A673 (cell line): ENCODE measurements around the gene KIF3A. TPM values are rescaled to one million over a fixed set of nuclear protein-coding genes. Genes with fewer than 3 reads are reported as not detected.

Experiments
- BruUV-seq: library from RNA; stranded (reverse); fragments of 400-500 nt; replicated peaks from 2 replicates; lab custom pipeline; 2021; lab: Mats Ljungman, UMichigan
- CTCF ChIA-PET: fragments of 300-600 bp; sonication (Branson Sonifier 250); formaldehyde crosslinking; loops from one replicate; lab custom pipeline; 2022; ENCODE audit warnings: antibody characterized with exemption; lab: Charles Lee
- POLR2A ChIA-PET: fragments of 300-600 bp; sonication (Branson Sonifier 250); formaldehyde crosslinking; loops from one replicate; lab custom pipeline; 2022; ENCODE audit warnings: antibody characterized with exemption; ENCODE audit not compliant: low non-redundant PET; lab: Charles Lee
- DNase-seq: peaks from one replicate; pipeline ENCODE4 v3.0.0-alpha.2; 2015; ENCODE audit warnings: low spot score
- H3K27ac ChIP-seq: fragments of 200-600 bp; sonication (generic); 2 replicates; pipeline ENCODE4 v1.5.1; 2016; ENCODE audit warnings: mixed run types, low read depth, mild to moderate bottlenecking, mixed read lengths, antibody characterized with exemption, low read length; ENCODE audit not compliant: poor library complexity, severe bottlenecking
- H3K27me3 ChIP-seq: fragments of 200-600 bp; sonication (generic); replicated peaks from 2 replicates; pipeline ENCODE4 v1.6.1; 2017; ENCODE audit warnings: mixed run types, low read depth, mild to moderate bottlenecking, mixed read lengths, antibody characterized with exemption, low read length; ENCODE audit not compliant: insufficient read depth, poor library complexity
- H3K36me3 ChIP-seq: fragments of 200-600 bp; sonication (generic); 2 replicates; pipeline ENCODE4 v1.6.1; 2016; ENCODE audit warnings: mixed run types, mild to moderate bottlenecking, mixed read lengths, antibody characterized with exemption, low read length; ENCODE audit not compliant: insufficient read depth, poor library complexity, severe bottlenecking
- H3K4me1 ChIP-seq: fragments of 200-600 bp; sonication (generic); 2 replicates; pipeline ENCODE4 v1.6.1; 2017; ENCODE audit warnings: mixed run types, mild to moderate bottlenecking, mixed read lengths, antibody characterized with exemption, low read length; ENCODE audit not compliant: insufficient read depth, poor library complexity, severe bottlenecking
- H3K4me3 ChIP-seq: fragments of 200-600 bp; sonication (generic); 2 replicates; pipeline ENCODE4 v1.5.1; 2016; ENCODE audit warnings: low read depth, mixed run types, mild to moderate bottlenecking, mixed read lengths, low read length; ENCODE audit not compliant: poor library complexity, severe bottlenecking
- H3K9me3 ChIP-seq: fragments of 200-600 bp; sonication (generic); 2 replicates; pipeline ENCODE4 v1.6.1; 2016; ENCODE audit warnings: mixed run types, low read depth, mild to moderate bottlenecking, mixed read lengths, antibody characterized with exemption, low read length; ENCODE audit not compliant: poor library complexity, severe bottlenecking
- EZH2 ChIP-seq: fragments of 200-600 bp; sonication (generic); IDR thresholded peaks from 2 replicates; pipeline ENCODE4 v1.6.1; 2017; ENCODE audit warnings: borderline replicate concordance, low read depth, mild to moderate bottlenecking, mixed read lengths, antibody characterized with exemption, low read length; ENCODE audit not compliant: poor library complexity, severe bottlenecking
- intact Hi-C: fragments of 100-400 bp; cut with micrococcal nuclease; formaldehyde crosslinking; loops from one replicate; pipeline ENCODE4 v1.10.0; 2022; ENCODE audit not compliant: unreplicated experiment
- total RNA-seq: library from RNA; stranded (reverse); gene quantifications from 2 replicates; pipeline ENCODE4 v1.2.3, GENCODE V29; 2021
- TF ChIP-seq, protein P1 (sequence below): fragments of 300-800, 200-600 bp; sonication (generic); conservative IDR thresholded peaks from 2 replicates; pipeline ENCODE4 v1.5.1; 2017; ENCODE audit warnings: low read depth, mild to moderate bottlenecking, antibody characterized with exemption, low read length, moderate library complexity, mixed read lengths

Gene KIF3A
- total RNA-seq, 1 experiment from 2014 or later = 19.1 TPM

DNA sequence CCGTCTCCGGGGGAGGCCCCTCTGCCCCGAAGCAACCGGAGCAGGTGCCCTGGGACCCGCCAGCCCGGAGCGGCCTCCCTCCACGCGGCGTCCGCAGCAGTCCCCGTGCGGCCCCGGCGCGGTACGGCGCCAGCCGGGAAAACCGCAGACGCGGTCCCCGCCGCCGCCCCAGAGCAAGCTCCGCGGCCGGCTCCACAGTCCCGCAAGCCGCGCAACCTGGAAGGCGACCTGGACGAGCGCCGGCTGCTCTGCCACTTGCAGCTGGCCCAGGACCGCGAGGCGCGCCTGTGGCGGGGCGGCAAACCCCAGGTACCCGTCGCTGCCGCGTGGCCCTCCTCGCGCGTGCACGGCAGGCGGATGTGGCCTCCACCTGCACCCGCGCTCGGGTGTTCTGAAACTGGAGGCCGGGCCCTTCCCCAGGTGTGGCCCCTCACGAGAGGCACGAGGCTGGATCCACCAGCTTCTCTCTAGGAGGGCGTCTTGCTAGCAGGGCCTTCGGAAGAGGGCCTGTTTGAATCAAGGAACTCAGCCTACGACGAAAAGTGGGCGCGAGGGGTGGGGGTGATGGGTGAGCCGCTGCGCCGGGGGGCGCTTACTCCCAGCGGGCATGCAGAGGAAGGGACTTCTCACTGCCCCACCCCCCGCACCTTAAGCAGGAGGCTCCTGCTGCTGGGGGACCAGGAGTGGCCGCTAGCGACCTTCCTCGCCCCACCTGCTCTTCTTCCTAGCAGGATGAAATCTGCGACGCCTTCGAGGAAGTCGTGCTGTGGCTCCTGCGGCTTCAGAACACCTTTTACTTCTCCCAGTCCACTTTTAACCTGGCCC, 10.5 kb upstream of the KIF3A start:
- no peak for TF ChIP-seq EZH2
- TF ChIP-seq, protein P1, sequence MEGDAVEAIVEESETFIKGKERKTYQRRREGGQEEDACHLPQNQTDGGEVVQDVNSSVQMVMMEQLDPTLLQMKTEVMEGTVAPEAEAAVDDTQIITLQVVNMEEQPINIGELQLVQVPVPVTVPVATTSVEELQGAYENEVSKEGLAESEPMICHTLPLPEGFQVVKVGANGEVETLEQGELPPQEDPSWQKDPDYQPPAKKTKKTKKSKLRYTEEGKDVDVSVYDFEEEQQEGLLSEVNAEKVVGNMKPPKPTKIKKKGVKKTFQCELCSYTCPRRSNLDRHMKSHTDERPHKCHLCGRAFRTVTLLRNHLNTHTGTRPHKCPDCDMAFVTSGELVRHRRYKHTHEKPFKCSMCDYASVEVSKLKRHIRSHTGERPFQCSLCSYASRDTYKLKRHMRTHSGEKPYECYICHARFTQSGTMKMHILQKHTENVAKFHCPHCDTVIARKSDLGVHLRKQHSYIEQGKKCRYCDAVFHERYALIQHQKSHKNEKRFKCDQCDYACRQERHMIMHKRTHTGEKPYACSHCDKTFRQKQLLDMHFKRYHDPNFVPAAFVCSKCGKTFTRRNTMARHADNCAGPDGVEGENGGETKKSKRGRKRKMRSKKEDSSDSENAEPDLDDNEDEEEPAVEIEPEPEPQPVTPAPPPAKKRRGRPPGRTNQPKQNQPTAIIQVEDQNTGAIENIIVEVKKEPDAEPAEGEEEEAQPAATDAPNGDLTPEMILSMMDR = no peak
- no peak overlapping the region for H3K27ac ChIP-seq
- H3K36me3 ChIP-seq = no peaks in the 10 kb centered on the region
- no peaks in the 10 kb centered on the region for H3K9me3 ChIP-seq
- peak overlapping the region; percentile 59 for H3K4me3 ChIP-seq
- DNase-seq = no peak
- ChIA-PET POLR2A (no interaction called here), CTCF (interaction anchor here (0.7 kb wide), 1 partner anchor 80 kb away, joined by 3 read pairs; no protein-coding TSS in a partner anchor)
- peaks cover 8% of the 10 kb centered on the region for H3K27me3 ChIP-seq
- BruUV-seq = no TSS peak
- intact Hi-C loops = loop anchor here (2.0 kb wide), 1 partner anchor 73 kb away; no protein-coding TSS in a partner anchor
- H3K4me1 ChIP-seq = no peaks in the 10 kb centered on the region

DNA sequence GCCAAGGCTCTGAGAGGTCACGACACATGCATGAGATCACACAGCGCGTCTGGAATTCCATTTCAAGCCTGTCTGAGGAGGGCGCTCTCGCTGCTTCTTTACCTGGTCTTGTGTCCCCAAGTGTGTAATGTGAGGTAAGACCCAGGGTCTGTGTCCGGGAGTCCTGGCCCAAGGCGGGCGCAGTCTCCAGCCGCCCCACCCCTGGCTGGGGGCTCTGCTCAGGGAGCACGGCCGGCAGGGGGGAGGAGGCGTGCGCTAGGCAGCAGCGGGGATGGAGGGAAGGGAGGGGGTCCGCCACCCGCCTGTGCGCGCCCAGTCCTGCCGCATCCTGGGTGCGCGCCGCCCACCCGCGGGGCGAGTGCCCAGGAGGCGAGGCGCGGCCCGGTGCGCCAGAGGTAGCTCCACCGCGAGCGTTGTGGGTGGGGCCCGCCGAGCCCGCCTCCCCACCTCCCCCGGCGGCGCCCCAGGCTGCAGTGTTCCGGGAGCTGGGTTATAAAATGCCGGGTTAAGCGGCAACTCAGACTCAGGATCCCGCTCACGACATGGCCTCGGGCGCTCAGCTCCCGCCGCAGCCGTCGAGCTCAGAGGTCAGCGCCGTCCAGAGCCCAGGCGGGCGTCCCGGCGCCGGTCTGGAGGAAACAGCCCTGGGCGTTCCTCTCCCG, 9.7 kb upstream of the KIF3A start, which contains the start of gene CCNI2:
Gene CCNI2 (plus strand): TSS at position 473 of the 662 bp plus-strand sequence. CDS start 70 bp downstream, at position 543.
- no peaks in the 10 kb centered on the region for H3K9me3 ChIP-seq
- peak within 1 kb of the TSS; percentile 59 for H3K4me3 ChIP-seq
- POLR2A ChIA-PET = no interaction called here
- no peaks in the 10 kb centered on the region for H3K4me1 ChIP-seq
- intact Hi-C loops = loop anchor here (2.0 kb wide), 1 partner anchor 74 kb away; no protein-coding TSS in a partner anchor
- peaks cover 8% of the 10 kb centered on the region for H3K27me3 ChIP-seq
- peak; percentile 32 for DNase-seq
- no peak within 1 kb of the TSS for H3K27ac ChIP-seq
- TF ChIP-seq, protein P1 = peak; percentile 65
- no peak for TF ChIP-seq EZH2
- CTCF ChIA-PET = interaction anchor here (0.5 to 0.7 kb wide), 2 partner anchors 81 to 1212 kb away, joined by 3 to 7 read pairs; no protein-coding TSS in a partner anchor
- H3K36me3 ChIP-seq = no peaks in the 10 kb centered on the region
- no TSS peak for BruUV-seq

DNA sequence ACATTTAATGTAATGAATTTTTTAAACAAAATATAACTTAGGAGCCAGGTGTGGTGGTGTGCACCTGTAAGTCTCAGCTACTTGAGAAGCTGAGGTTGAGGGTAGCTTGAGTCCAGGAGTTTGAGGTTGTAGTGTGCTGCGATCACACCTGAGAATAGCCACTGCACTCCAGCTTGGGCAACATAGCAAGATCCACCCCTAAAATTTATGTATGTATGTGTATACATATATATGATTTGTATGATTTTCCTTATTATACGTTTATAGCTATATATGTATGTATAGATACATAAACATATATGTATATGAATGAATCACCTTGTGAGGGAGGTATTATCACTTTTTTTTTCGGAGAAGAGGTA, 9.2 kb upstream of the KIF3A start:
- peaks cover 8% of the 10 kb centered on the region for H3K27me3 ChIP-seq
- H3K36me3 ChIP-seq = no peaks in the 10 kb centered on the region
- CTCF ChIA-PET = no interaction called here
- H3K4me1 ChIP-seq = no peaks in the 10 kb centered on the region
- POLR2A ChIA-PET = no interaction called here
- no peaks in the 10 kb centered on the region for H3K9me3 ChIP-seq
- BruUV-seq = no TSS peak
- H3K27ac ChIP-seq = no peak overlapping the region
- peak overlapping the region; percentile 59 for H3K4me3 ChIP-seq
- no peak for DNase-seq
- no peak for TF ChIP-seq EZH2
- TF ChIP-seq, protein P1 = no peak
- intact Hi-C loops = loop anchor here (2.0 kb wide), 1 partner anchor 74 kb away; no protein-coding TSS in a partner anchor
